ENCODE results near the gene GCFC2. TPM values are rescaled to one million over a fixed set of nuclear protein-coding genes. Genes with fewer than 3 reads are reported as not detected.

Gene GCFC2
- total RNA-seq, 1 donor from 2014 or later = 14.1 TPM

- Histone ChIP-seq H3K9ac (ENCODE audit: low read depth in 1 of 3, low read length in 3 of 3) (no peak overlapping the region), H3K36me3 (ENCODE audit: control insufficient read depth in 3 of 3, insufficient read depth in 3 of 3, low read length in 3 of 3) (no peaks in the 10 kb centered on the region), H3K4me3 (ENCODE audit: low read length in 3 of 3) (no peak overlapping the region), H3K27ac (ENCODE audit: low read depth, low read length) (no peak overlapping the region), H3K9me3 (ENCODE audit: control insufficient read depth in 3 of 3, low read length in 3 of 3) (no peaks in the 10 kb centered on the region), H3K4me1 (ENCODE audit: control insufficient read depth in 3 of 3, insufficient read depth in 3 of 3, low read length in 3 of 3) (no peaks in the 10 kb centered on the region), H3K27me3 (ENCODE audit: control insufficient read depth in 3 of 3, insufficient read depth in 3 of 3, low read length in 3 of 3) (peaks cover 0 to 4% (median 0%) of the 10 kb centered on the region in 3 donors)
Measured at GRCh38 chr2:75619956-75620740, 90.6 kb downstream of the GCFC2 start.

GRCh38 chr2:75616933-75617332 is 93.8 kb downstream of the GCFC2 start:
- Histone ChIP-seq H3K27me3 (ENCODE audit: control insufficient read depth in 3 of 3, insufficient read depth in 3 of 3, low read length in 3 of 3) (no peaks in the 10 kb centered on the region), H3K4me1 (ENCODE audit: control insufficient read depth in 3 of 3, insufficient read depth in 3 of 3, low read length in 3 of 3) (no peaks in the 10 kb centered on the region), H3K9ac (ENCODE audit: low read depth in 1 of 3, low read length in 3 of 3) (no peak overlapping the region), H3K9me3 (ENCODE audit: control insufficient read depth in 3 of 3, low read length in 3 of 3) (no peaks in the 10 kb centered on the region), H3K27ac (ENCODE audit: low read depth, low read length) (no peak overlapping the region), H3K4me3 (ENCODE audit: low read length in 3 of 3) (no peak overlapping the region), H3K36me3 (ENCODE audit: control insufficient read depth in 3 of 3, insufficient read depth in 3 of 3, low read length in 3 of 3) (no peaks in the 10 kb centered on the region)

- no peaks in the 10 kb centered on the region for H3K9me3 ChIP-seq (ENCODE audit: control insufficient read depth in 3 of 3, low read length in 3 of 3)
- H3K27me3 ChIP-seq (ENCODE audit: control insufficient read depth in 3 of 3, insufficient read depth in 3 of 3, low read length in 3 of 3) = peaks cover 0 to 1% (median 0%) of the 10 kb centered on the region in 3 donors
- no peaks in the 10 kb centered on the region for H3K4me1 ChIP-seq (ENCODE audit: control insufficient read depth in 3 of 3, insufficient read depth in 3 of 3, low read length in 3 of 3)
- H3K9ac ChIP-seq (ENCODE audit: low read depth in 1 of 3, low read length in 3 of 3) = no peak overlapping the region
- H3K4me3 ChIP-seq (ENCODE audit: low read length in 3 of 3) = no peak overlapping the region
- no peaks in the 10 kb centered on the region for H3K36me3 ChIP-seq (ENCODE audit: control insufficient read depth in 3 of 3, insufficient read depth in 3 of 3, low read length in 3 of 3)
- H3K27ac ChIP-seq (ENCODE audit: low read depth, low read length) = no peak overlapping the region
Measured at GRCh38 chr2:75616406-75616805, 94.3 kb downstream of the GCFC2 start.

- H3K36me3 ChIP-seq (ENCODE audit: control insufficient read depth in 3 of 3, insufficient read depth in 3 of 3, low read length in 3 of 3) = no peaks in the 10 kb centered on the region
- H3K4me1 ChIP-seq (ENCODE audit: control insufficient read depth in 3 of 3, insufficient read depth in 3 of 3, low read length in 3 of 3) = no peaks in the 10 kb centered on the region
- no peak overlapping the region for H3K9ac ChIP-seq (ENCODE audit: low read depth in 1 of 3, low read length in 3 of 3)
- peaks cover 5 to 15% (median 13%) of the 10 kb centered on the region in 3 donors for H3K27me3 ChIP-seq (ENCODE audit: control insufficient read depth in 3 of 3, insufficient read depth in 3 of 3, low read length in 3 of 3)
- H3K4me3 ChIP-seq (ENCODE audit: low read length in 3 of 3) = no peak overlapping the region
- no peaks in the 10 kb centered on the region for H3K9me3 ChIP-seq (ENCODE audit: control insufficient read depth in 3 of 3, low read length in 3 of 3)
- no peak overlapping the region for H3K27ac ChIP-seq (ENCODE audit: low read depth, low read length)
Measured at GRCh38 chr2:75614162-75614651, 96.5 kb downstream of the GCFC2 start.

- H3K27me3 ChIP-seq (ENCODE audit: control insufficient read depth in 3 of 3, insufficient read depth in 3 of 3, low read length in 3 of 3) = peaks cover 8 to 23% (median 22%) of the 10 kb centered on the region in 3 donors
- H3K4me1 ChIP-seq (ENCODE audit: control insufficient read depth in 3 of 3, insufficient read depth in 3 of 3, low read length in 3 of 3) = peaks cover 0 to 4% (median 4%) of the 10 kb centered on the region in 3 donors
- H3K4me3 ChIP-seq (ENCODE audit: low read length in 3 of 3) = no peak overlapping the region
- no peaks in the 10 kb centered on the region for H3K9me3 ChIP-seq (ENCODE audit: control insufficient read depth in 3 of 3, low read length in 3 of 3)
- no peak overlapping the region for H3K9ac ChIP-seq (ENCODE audit: low read depth in 1 of 3, low read length in 3 of 3)
- no peaks in the 10 kb centered on the region for H3K36me3 ChIP-seq (ENCODE audit: control insufficient read depth in 3 of 3, insufficient read depth in 3 of 3, low read length in 3 of 3)
- H3K27ac ChIP-seq (ENCODE audit: low read depth, low read length) = no peak overlapping the region
Measured at GRCh38 chr2:75612862-75613243, 97.9 kb downstream of the GCFC2 start.

Small RNAs within 50 kb of the gene (small RNA-seq; reads per million reads assigned to genes)
- not detected for gene RF00012

Other genes starting within 250 kb of the GCFC2 start
- gene EVA1A, start 150.0 kb downstream of the GCFC2 start, total RNA-seq = 6.3 TPM
- gene MRPL19, start 64.1 kb downstream of the GCFC2 start, total RNA-seq = 24.0 TPM